ENCODE measurements around the gene CARD11. TPM values are rescaled to one million over a fixed set of nuclear protein-coding genes. Genes with fewer than 3 reads are reported as not detected.

Gene CARD11
- polyA plus RNA-seq, 1 of the 3 experiments (the other 2 are of a cell fraction) = not detected

- TF ChIP-seq CTCF (IDR thresholded peaks at IDR 0.05) = no peak
- no peak for TF ChIP-seq REST (IDR thresholded peaks at IDR 0.05; ENCODE audit: low read depth, low read length)
- TF ChIP-seq JUND (IDR thresholded peaks at IDR 0.05) = no peak
- no peak for TF ChIP-seq MEF2A (IDR thresholded peaks at IDR 0.05; ENCODE audit: borderline replicate concordance, low read depth)
- TF ChIP-seq GATA2 (CRISPR knock-in tag; IDR thresholded peaks at IDR 0.05) = no peak
- no peak for TF ChIP-seq FOSL2 (IDR thresholded peaks at IDR 0.05; ENCODE audit: borderline replicate concordance, low read depth)
- TF ChIP-seq FOXM1 (IDR thresholded peaks at IDR 0.05; ENCODE audit: low read depth) = no peak
- TF ChIP-seq RAD21 (IDR thresholded peaks at IDR 0.05; ENCODE audit: low read length) = no peak
- no peak for TF ChIP-seq IRF3 (IDR thresholded peaks at IDR 0.05; ENCODE audit: low read depth, low read length)
- no peak for TF ChIP-seq POLR2AphosphoS5 (IDR thresholded peaks at IDR 0.05; ENCODE audit: low read depth, low read length)
- TF ChIP-seq RFX5 (IDR thresholded peaks at IDR 0.05; ENCODE audit: low read length) = no peak
Measured at GRCh38 chr7:2979951-2980350, 63.7 kb downstream of the CARD11 start (continued).

DNA sequence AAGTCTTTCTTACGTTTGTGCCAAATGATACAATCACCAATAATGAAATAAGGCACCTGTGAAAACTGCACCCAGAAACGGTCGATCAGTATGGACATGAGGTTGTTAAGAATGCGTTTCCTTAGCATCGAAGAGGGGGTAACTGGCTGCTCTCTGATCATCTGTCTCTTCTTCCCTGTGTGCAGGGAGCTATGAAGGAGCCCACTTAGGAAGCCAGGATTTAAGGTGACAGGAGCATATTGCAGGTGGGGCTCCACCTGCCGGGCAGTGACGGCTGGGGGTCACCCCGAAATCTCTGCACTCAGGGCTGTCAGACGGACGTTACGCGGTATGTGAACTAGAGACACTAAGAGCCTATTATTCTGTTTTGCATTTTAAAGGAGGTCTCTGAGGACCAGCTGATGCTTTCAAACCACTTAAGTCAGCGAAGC is 64.5 kb downstream of the CARD11 start:
- no peaks in the 10 kb centered on the region for H3K36me3 ChIP-seq (replicated peaks in 1 of 2; ENCODE audit: control insufficient read depth in 1 of 2, insufficient read depth in 2 of 2, low read length in 1 of 2)
- no peak overlapping the region for H3K9ac ChIP-seq
- 68% methylated on average over 13 of the region's 13 CpGs for WGBS (ENCODE audit: low lambda C conversion rate)
- H3K4me1 ChIP-seq (ENCODE audit: control insufficient read depth in 1 of 2, insufficient read depth in 2 of 2, low read depth in 1 of 2, low read length in 1 of 2) = no peaks in the 10 kb centered on the region; a peak in 1 of 4 replicates
- DNase-seq = no peak
- no peaks in the 10 kb centered on the region for H3K27me3 ChIP-seq (ENCODE audit: insufficient read depth)
- H3K9me2 ChIP-seq = no peaks in the 10 kb centered on the region
- no peak overlapping the region for H2AFZ ChIP-seq (ENCODE audit: low read depth)
- H3F3A ChIP-seq (replicated peaks; ENCODE audit: insufficient read depth) = no peaks in the 10 kb centered on the region
- no peak overlapping the region for H3K4me3 ChIP-seq (ENCODE audit: low read depth in 2 of 2, low read length in 1 of 2)
- H3K9me3 ChIP-seq = no peaks in the 10 kb centered on the region; the same call in 1 of the 2 replicates
- ChIA-PET CTCF (interaction anchor here (1.2 to 1.3 kb wide), 2 partner anchors 12 to 185 kb away, joined by 3 to 4 read pairs; no protein-coding TSS in a partner anchor), POLR2A (no interaction called here)
- H3K79me2 ChIP-seq (ENCODE audit: insufficient read depth) = no peaks in the 10 kb centered on the region
- H3K27ac ChIP-seq (ENCODE audit: low read depth in 2 of 2, low read length in 1 of 2) = no peak overlapping the region
- no peaks in the 10 kb centered on the region for H4K20me1 ChIP-seq (ENCODE audit: insufficient read depth)
- no peak overlapping the region for H3K4me2 ChIP-seq
- TF ChIP-seq NRF1 (IDR thresholded peaks at IDR 0.05; ENCODE audit: low read depth, low read length) (no peak), SIN3A (IDR thresholded peaks at IDR 0.05; ENCODE audit: borderline replicate concordance, low read depth, low read length) (no peak), EZH2phosphoT487 (IDR thresholded peaks at IDR 0.05; ENCODE audit: borderline replicate concordance, low read depth) (no peak), YY1 (IDR thresholded peaks at IDR 0.05; ENCODE audit: low read depth) (no peak), POLR2AphosphoS5 (IDR thresholded peaks at IDR 0.05; ENCODE audit: low read depth, low read length) (no peak), REST (IDR thresholded peaks at IDR 0.05; ENCODE audit: low read depth, low read length) (no peak), FOXM1 (IDR thresholded peaks at IDR 0.05; ENCODE audit: low read depth) (no peak), PBX3 (IDR thresholded peaks at IDR 0.05) (no peak), RCOR1 (IDR thresholded peaks at IDR 0.05; ENCODE audit: low read length) (no peak), FOXJ3 (CRISPR knock-in tag; IDR thresholded peaks at IDR 0.05) (no peak)
- TF ChIP-seq, protein P1, sequence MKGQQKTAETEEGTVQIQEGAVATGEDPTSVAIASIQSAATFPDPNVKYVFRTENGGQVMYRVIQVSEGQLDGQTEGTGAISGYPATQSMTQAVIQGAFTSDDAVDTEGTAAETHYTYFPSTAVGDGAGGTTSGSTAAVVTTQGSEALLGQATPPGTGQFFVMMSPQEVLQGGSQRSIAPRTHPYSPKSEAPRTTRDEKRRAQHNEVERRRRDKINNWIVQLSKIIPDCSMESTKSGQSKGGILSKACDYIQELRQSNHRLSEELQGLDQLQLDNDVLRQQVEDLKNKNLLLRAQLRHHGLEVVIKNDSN (IDR thresholded peaks at IDR 0.05; ENCODE audit: borderline replicate concordance, low read depth) = no peak

Measured in SK-N-SH (cell line).